Loucy (cell line): ENCODE results near the gene SAMD14.

ENCODE experiments used
- H2AFZ ChIP-seq: fragments of 200-600 bp; sonication (generic); 2 replicates; pipeline ENCODE4 v1.6.0; 2016; ENCODE audit warnings: antibody characterized with exemption, mild to moderate bottlenecking, low read length, moderate library complexity
- H3F3A ChIP-seq: fragments of 200-600 bp; 2 replicates; pipeline ENCODE4 v1.6.0; 2016; ENCODE audit warnings: antibody characterized with exemption, low read depth, mild to moderate bottlenecking
- H3K27me3 ChIP-seq: fragments of 200-600 bp; sonication (generic); 2 replicates; pipeline ENCODE4 v1.6.1; 2014; ENCODE audit warnings: low read length, mild to moderate bottlenecking; ENCODE audit not compliant: insufficient read depth, poor library complexity, severe bottlenecking
- H3K36me3 ChIP-seq: fragments of 200-600 bp; sonication (generic); 2 replicates; pipeline ENCODE4 v1.6.1; 2016; ENCODE audit warnings: low read length; ENCODE audit not compliant: insufficient read depth
- H3K4me1 ChIP-seq: fragments of 200-600 bp; sonication (generic); 2 replicates; pipeline ENCODE4 v1.5.1; 2014; ENCODE audit warnings: low read length, mild to moderate bottlenecking; ENCODE audit not compliant: insufficient read depth, poor library complexity, severe bottlenecking
- H3K4me2 ChIP-seq: fragments of 200-600 bp; sonication (generic); 2 replicates; pipeline ENCODE4 v1.6.0; 2014; ENCODE audit warnings: antibody characterized with exemption, low read length, low read depth, mild to moderate bottlenecking; ENCODE audit not compliant: poor library complexity, severe bottlenecking
- H3K4me3 ChIP-seq: fragments of 200-600 bp; sonication (generic); 2 replicates; pipeline ENCODE4 v1.5.1; 2014; ENCODE audit warnings: low read length, mild to moderate bottlenecking, mixed read lengths; ENCODE audit not compliant: poor library complexity, severe bottlenecking
- H3K79me2 ChIP-seq: fragments of 200-600 bp; sonication (generic); 2 replicates; pipeline ENCODE4 v1.6.1; 2014; ENCODE audit warnings: low read length; ENCODE audit not compliant: insufficient read depth
- H3K9ac ChIP-seq: fragments of 200-600 bp; sonication (generic); 2 replicates; pipeline ENCODE4 v1.6.0; 2014; ENCODE audit warnings: mild to moderate bottlenecking, low read depth, low read length, moderate library complexity; ENCODE audit not compliant: poor library complexity, severe bottlenecking
- H3K9me2 ChIP-seq: fragments of 200-600 bp; sonication (generic); replicated peaks from 2 replicates; pipeline ENCODE4 v1.6.1; 2016; ENCODE audit warnings: low read depth, low read length, mixed read lengths
- H3K9me3 ChIP-seq: fragments of 200-600 bp; sonication (generic); 2 replicates; pipeline ENCODE4 v1.6.1; 2014; ENCODE audit warnings: mild to moderate bottlenecking, antibody characterized with exemption, low read length, low read depth; ENCODE audit not compliant: insufficient read depth
- H4K20me1 ChIP-seq: fragments of 200-600 bp; sonication (generic); 2 replicates; pipeline ENCODE4 v1.6.0; 2014; ENCODE audit warnings: antibody characterized with exemption, low read length, mild to moderate bottlenecking; ENCODE audit not compliant: insufficient read depth, poor library complexity, severe bottlenecking
- CTCF ChIP-seq: fragments of 200-600 bp; sonication (generic); conservative IDR thresholded peaks from 2 replicates; pipeline ENCODE4 v1.5.1; 2014; ENCODE audit warnings: mild to moderate bottlenecking, antibody characterized with exemption, low read length
- EZH2phosphoT487 ChIP-seq: fragments of 200-600 bp; IDR thresholded peaks from 2 replicates; pipeline ENCODE4 v1.6.1; 2018; ENCODE audit warnings: antibody characterized with exemption, mild to moderate bottlenecking, moderate library complexity, borderline replicate concordance

The SAMD14 gene

DNA sequence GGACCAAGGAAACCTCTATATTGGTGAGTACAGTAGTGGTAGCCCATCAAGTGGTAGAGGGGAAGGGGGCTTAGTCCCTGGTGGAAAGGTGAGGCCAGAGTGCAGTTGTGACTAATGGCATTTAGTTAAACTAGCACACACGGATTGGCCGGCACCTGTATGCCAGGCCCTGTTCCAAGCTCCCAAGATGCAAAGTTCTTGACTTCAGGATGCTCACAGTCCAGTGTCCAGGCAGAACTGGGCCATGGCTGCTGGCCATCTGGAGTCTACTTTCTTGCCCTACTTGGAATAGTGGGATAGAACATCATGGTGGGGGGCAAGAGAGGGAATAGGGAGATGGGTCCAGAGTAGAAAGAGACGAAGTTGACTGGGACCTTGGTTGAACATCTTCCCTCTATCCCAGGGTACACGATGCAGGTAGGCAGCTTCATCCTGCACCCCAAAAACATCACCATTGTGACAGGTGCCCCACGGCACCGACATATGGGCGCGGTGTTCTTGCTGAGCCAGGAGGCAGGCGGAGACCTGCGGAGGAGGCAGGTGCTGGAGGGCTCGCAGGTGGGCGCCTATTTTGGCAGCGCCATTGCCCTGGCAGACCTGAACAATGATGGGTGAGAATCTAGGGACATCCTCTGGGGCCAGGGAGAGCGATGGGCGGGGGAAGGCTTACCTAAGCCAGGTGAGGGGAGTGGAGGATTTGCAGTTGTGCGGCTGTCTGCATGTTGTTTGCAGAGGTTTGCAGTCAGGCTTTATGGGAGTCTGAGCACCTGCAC, 58.9 kb downstream of the SAMD14 start:
- no peaks in the 10 kb centered on the region for H4K20me1 ChIP-seq
- no peaks in the 10 kb centered on the region for H3K79me2 ChIP-seq
- H3K9ac ChIP-seq: no peak overlapping the region
- H3K4me3 ChIP-seq: no peak overlapping the region
- TF ChIP-seq CTCF (no peak), EZH2phosphoT487 (no peak)
- no peaks in the 10 kb centered on the region for H3K9me3 ChIP-seq
- no peaks in the 10 kb centered on the region for H3K4me1 ChIP-seq
- H3K27me3 ChIP-seq: no peaks in the 10 kb centered on the region
- no peaks in the 10 kb centered on the region for H3K9me2 ChIP-seq
- H3K4me2 ChIP-seq: no peak overlapping the region
- no peaks in the 10 kb centered on the region for H3F3A ChIP-seq
- no peak overlapping the region for H2AFZ ChIP-seq
- H3K36me3 ChIP-seq: no peaks in the 10 kb centered on the region

- Histone ChIP-seq H3K9me3 (no peaks in the 10 kb centered on the region), H3K4me3 (no peak overlapping the region), H3K4me2 (no peak overlapping the region), H3K79me2 (no peaks in the 10 kb centered on the region), H3K9me2 (no peaks in the 10 kb centered on the region), H2AFZ (no peak overlapping the region), H4K20me1 (no peaks in the 10 kb centered on the region), H3K27me3 (no peaks in the 10 kb centered on the region), H3K4me1 (no peaks in the 10 kb centered on the region), H3F3A (no peaks in the 10 kb centered on the region), H3K36me3 (no peaks in the 10 kb centered on the region), H3K9ac (no peak overlapping the region)
- TF ChIP-seq EZH2phosphoT487 (no peak), CTCF (no peak)
Measured at GRCh38 chr17:50067996-50068395, 62.0 kb downstream of the SAMD14 start.

DNA sequence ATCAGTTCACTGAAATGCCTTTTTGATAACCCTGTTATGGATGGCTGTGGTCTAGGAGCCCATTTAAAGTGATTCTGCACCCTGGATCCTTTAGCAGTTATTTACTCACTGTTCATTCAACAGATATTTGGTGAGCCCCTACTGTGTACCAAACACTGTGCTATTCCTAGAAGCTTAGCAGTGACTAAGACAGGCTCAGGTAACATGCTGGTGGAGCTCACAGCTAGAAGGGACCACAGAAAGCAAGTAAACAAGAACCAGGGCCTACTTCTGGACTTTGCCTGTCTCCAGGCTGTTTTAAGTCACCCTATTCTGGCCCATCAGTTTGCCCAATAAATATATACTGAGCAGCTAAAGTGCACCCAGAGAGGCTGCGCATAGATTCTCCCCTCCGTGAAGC, 63.0 kb downstream of the SAMD14 start:
- no peaks in the 10 kb centered on the region for H4K20me1 ChIP-seq
- H3K9me3 ChIP-seq: no peaks in the 10 kb centered on the region
- H3K79me2 ChIP-seq: no peaks in the 10 kb centered on the region
- no peaks in the 10 kb centered on the region for H3K27me3 ChIP-seq
- no peaks in the 10 kb centered on the region for H3K36me3 ChIP-seq
- no peaks in the 10 kb centered on the region for H3F3A ChIP-seq
- H3K9ac ChIP-seq: no peak overlapping the region
- H3K4me1 ChIP-seq: no peaks in the 10 kb centered on the region
- no peaks in the 10 kb centered on the region for H3K9me2 ChIP-seq
- no peak for TF ChIP-seq CTCF
- no peak for TF ChIP-seq EZH2phosphoT487
- no peak overlapping the region for H2AFZ ChIP-seq
- H3K4me2 ChIP-seq: no peak overlapping the region
- no peak overlapping the region for H3K4me3 ChIP-seq
